OCI-LY7 (cell line): ENCODE results near the gene OR2G2. TPM values are rescaled to one million over a fixed set of nuclear protein-coding genes. Genes with fewer than 3 reads are reported as not detected.

Experiments used
- BruUV-seq: library from RNA; stranded (reverse); fragments of 400-500 nt; replicated peaks from 2 replicates; lab custom pipeline; 2021; lab: Mats Ljungman, UMichigan
- CTCF ChIA-PET: fragments of 300-600 bp; sonication (Branson Sonifier 250); formaldehyde crosslinking; loops from one replicate; lab custom pipeline; 2022; ENCODE audit warnings: antibody characterized with exemption; ENCODE audit not compliant: unreplicated experiment; lab: Charles Lee
- POLR2A ChIA-PET: fragments of 300-600 bp; sonication (Branson Sonifier 250); formaldehyde crosslinking; loops from one replicate; lab custom pipeline; 2022; ENCODE audit warnings: antibody characterized with exemption; lab: Charles Lee
- DNase-seq: peaks from one replicate; pipeline ENCODE4 v3.0.0-alpha.2; 2015; ENCODE audit warnings: low spot score
- H2AFZ ChIP-seq: fragments of 200-600 bp; sonication (generic), shearing (Covaris generic); 2 replicates; pipeline ENCODE4 v1.6.1; 2014; ENCODE audit warnings: mild to moderate bottlenecking, antibody characterized with exemption, low read length, moderate library complexity
- H3K27ac ChIP-seq: fragments of 200-600 bp; sonication (generic); 2 replicates; pipeline ENCODE4 v1.5.1; 2014; ENCODE audit warnings: mixed run types, low read depth, mild to moderate bottlenecking, moderate library complexity, low read length, inconsistent platforms; ENCODE audit not compliant: poor library complexity, severe bottlenecking
- H3K36me3 ChIP-seq: fragments of 200-600 bp; sonication (generic); 2 replicates; pipeline ENCODE4 v1.6.1; 2014; ENCODE audit warnings: mild to moderate bottlenecking, antibody characterized with exemption, low read length, moderate library complexity, mixed read lengths; ENCODE audit not compliant: insufficient read depth
- H3K4me1 ChIP-seq: fragments of 200-600 bp; sonication (generic); 2 replicates; pipeline ENCODE4 v1.5.1; 2014; ENCODE audit warnings: mild to moderate bottlenecking, low read length; ENCODE audit not compliant: insufficient read depth, poor library complexity, severe bottlenecking
- H3K4me2 ChIP-seq: fragments of 200-600 bp; sonication (generic); 2 replicates; pipeline ENCODE4 v1.6.1; 2014; ENCODE audit warnings: mild to moderate bottlenecking, low read length
- H3K4me3 ChIP-seq: fragments of 200-600 bp; sonication (generic); 2 replicates; pipeline ENCODE4 v1.5.1; 2014; ENCODE audit warnings: mild to moderate bottlenecking, low read depth, low read length; ENCODE audit not compliant: poor library complexity, severe bottlenecking
- H3K79me2 ChIP-seq: fragments of 200-600 bp; sonication (generic); 2 replicates; pipeline ENCODE4 v1.6.1; 2016; ENCODE audit warnings: low read depth, mild to moderate bottlenecking, low read length, moderate library complexity, mixed read lengths; ENCODE audit not compliant: insufficient read depth
- H3K9me2 ChIP-seq: fragments of 200-600 bp; sonication (generic); 2 replicates; pipeline ENCODE4 v1.6.1; 2016; ENCODE audit warnings: mild to moderate bottlenecking, low read length, mixed read lengths; ENCODE audit not compliant: insufficient read depth
- H3K9me3 ChIP-seq: fragments of 200-600 bp; sonication (generic); 2 replicates; pipeline ENCODE4 v1.6.1; 2014; ENCODE audit warnings: mild to moderate bottlenecking, mixed run types, low read length, mixed read lengths
- H4K20me1 ChIP-seq: fragments of 200-600 bp; sonication (generic); 2 replicates; pipeline ENCODE4 v1.6.1; 2014; ENCODE audit warnings: mild to moderate bottlenecking, antibody characterized with exemption, low read length, moderate library complexity, mixed read lengths; ENCODE audit not compliant: insufficient read depth
- CTCF ChIP-seq: fragments of 200-600 bp; sonication (generic); conservative IDR thresholded peaks from 2 replicates; pipeline ENCODE4 v1.5.1; 2014; ENCODE audit warnings: mild to moderate bottlenecking, antibody characterized with exemption, low read length, moderate library complexity, mixed read lengths
- EZH2phosphoT487 ChIP-seq: fragments of 200-600 bp; sonication (generic); IDR thresholded peaks from 2 replicates; pipeline ENCODE4 v1.6.1; 2018; ENCODE audit warnings: low read depth, borderline replicate concordance, mild to moderate bottlenecking, mixed run types, antibody characterized with exemption, low read length, moderate library complexity, mixed read lengths
- intact Hi-C: fragments of 100-400 bp; cut with micrococcal nuclease; formaldehyde crosslinking; loops from one replicate; pipeline ENCODE4 v1.10.0; 2022; ENCODE audit not compliant: unreplicated experiment
- total RNA-seq, 2 experiments: library from RNA; depleted of rRNA in 1 of 2; stranded (reverse); fragments of >200 nt in 1 of 2; shearing (Covaris generic) in 1 of 2; gene quantifications; 2 replicates each; pipeline ENCODE4 v1.2.3, GENCODE V29; 2014 to 2022

The OR2G2 gene
- total RNA-seq, 2 experiments from 2014 or later = not detected

- intact Hi-C loops = no loop called here
- Histone ChIP-seq H3K9me3 (no peaks in the 10 kb centered on the region), H3K4me3 (no peak overlapping the region), H3K79me2 (no peaks in the 10 kb centered on the region), H3K4me2 (no peak overlapping the region), H4K20me1 (no peaks in the 10 kb centered on the region), H3K36me3 (no peaks in the 10 kb centered on the region), H3K27ac (no peak overlapping the region), H2AFZ (no peak overlapping the region), H3K4me1 (no peaks in the 10 kb centered on the region), H3K9me2 (no peaks in the 10 kb centered on the region)
- ChIA-PET POLR2A (no interaction called here), CTCF (no interaction called here)
- TF ChIP-seq CTCF = no peak
- TF ChIP-seq EZH2phosphoT487 = no peak
- no TSS peak for BruUV-seq
- no peak for DNase-seq
Observed at GRCh38 chr1:247627951-247628350, 39.8 kb downstream of the OR2G2 start.

- intact Hi-C loops = no loop called here
- Histone ChIP-seq H3K36me3 (no peaks in the 10 kb centered on the region), H3K9me2 (no peaks in the 10 kb centered on the region), H3K27ac (no peak overlapping the region), H2AFZ (no peak overlapping the region), H3K4me3 (no peak overlapping the region), H3K9me3 (no peaks in the 10 kb centered on the region), H3K4me2 (no peak overlapping the region), H3K4me1 (no peaks in the 10 kb centered on the region), H3K79me2 (no peaks in the 10 kb centered on the region), H4K20me1 (no peaks in the 10 kb centered on the region)
- TF ChIP-seq CTCF (no peak), EZH2phosphoT487 (no peak)
- CTCF ChIA-PET = no interaction called here
- POLR2A ChIA-PET = interaction anchor here (0.8 kb wide), 1 partner anchor 10 kb away, joined by 3 read pairs; no protein-coding TSS in a partner anchor
- no peak for DNase-seq
- no TSS peak for BruUV-seq
Observed at GRCh38 chr1:247638011-247638410, 49.9 kb downstream of the OR2G2 start.

GRCh38 chr1:247638781-247639180 lies 50.6 kb downstream of the OR2G2 start:
- H2AFZ ChIP-seq = no peak overlapping the region
- POLR2A ChIA-PET = interaction anchor here (0.6 kb wide), 1 partner anchor 14 kb away, joined by 3 read pairs; no protein-coding TSS in a partner anchor

More at GRCh38 chr1:247638781-247639180, 50.6 kb downstream of the OR2G2 start:
- no peaks in the 10 kb centered on the region for H3K9me3 ChIP-seq
- H3K9me2 ChIP-seq = no peaks in the 10 kb centered on the region
- H3K4me1 ChIP-seq = no peaks in the 10 kb centered on the region
- no peak overlapping the region for H3K4me2 ChIP-seq
- CTCF ChIA-PET = no interaction called here
- H3K27ac ChIP-seq = no peak overlapping the region
- no peaks in the 10 kb centered on the region for H3K36me3 ChIP-seq
- no peaks in the 10 kb centered on the region for H4K20me1 ChIP-seq
- TF ChIP-seq CTCF = no peak
- no peak for TF ChIP-seq EZH2phosphoT487
- BruUV-seq = no TSS peak
- no peak overlapping the region for H3K4me3 ChIP-seq
- intact Hi-C loops = no loop called here
- no peaks in the 10 kb centered on the region for H3K79me2 ChIP-seq
- DNase-seq = no peak
